CD4-positive, alpha-beta T cell treated with Interleukin-10 for 1 hour (primary cell): ENCODE data around the gene EML1.

Experiments
- DNase-seq: peaks from one replicate; pipeline ENCODE4 v3.0.0-alpha.2; 2020

EML1 gene

GRCh38 chr14:99831903-99832685 is 38.9 kb downstream of the EML1 start:
- no peak for DNase-seq

DNA sequence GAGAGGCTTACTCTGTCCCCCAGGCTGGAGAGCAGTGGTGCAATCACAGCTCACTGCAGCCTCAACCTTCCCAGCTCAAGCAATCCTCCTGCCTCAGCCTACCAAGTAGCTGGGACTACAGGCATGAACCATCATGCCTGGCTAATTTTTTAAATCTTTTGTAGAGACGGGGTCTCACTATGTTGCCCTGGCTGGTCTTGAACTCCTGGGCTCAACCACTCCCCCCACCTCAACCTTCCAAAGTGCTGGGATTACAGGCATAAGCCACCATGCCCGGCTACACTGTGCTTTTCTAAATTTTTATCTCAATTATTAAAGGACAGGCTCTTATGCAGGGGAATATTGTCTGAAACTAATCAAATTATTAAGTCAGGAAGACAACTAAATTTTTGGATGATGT is 44.6 kb downstream of the EML1 start:
- DNase-seq, result no peak

DNA sequence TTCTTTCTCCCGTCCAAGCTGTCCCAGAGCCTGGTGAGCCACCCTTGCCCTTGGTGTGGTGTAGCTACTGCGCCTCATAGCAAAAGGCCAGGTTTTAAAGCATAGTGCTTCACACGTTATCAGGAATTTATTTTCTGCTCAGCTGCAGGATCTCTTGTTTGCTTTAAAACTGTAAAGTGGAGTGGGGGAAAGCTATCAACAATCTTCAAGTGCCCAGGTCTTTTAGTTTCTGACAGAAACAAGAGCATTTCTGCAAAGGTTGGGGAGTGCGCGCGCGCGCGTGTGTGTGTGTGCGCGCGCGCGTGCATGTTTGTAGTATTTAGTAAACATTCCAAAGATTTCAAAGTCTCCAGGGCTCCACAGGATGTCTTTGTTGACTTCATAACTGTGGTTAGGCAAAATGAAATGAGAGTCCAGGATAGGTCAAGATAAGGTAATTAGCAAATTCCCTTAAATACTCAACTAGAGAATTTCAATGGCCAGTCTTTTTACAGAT is 45.5 kb downstream of the EML1 start:
- DNase-seq, result no peak

DNA sequence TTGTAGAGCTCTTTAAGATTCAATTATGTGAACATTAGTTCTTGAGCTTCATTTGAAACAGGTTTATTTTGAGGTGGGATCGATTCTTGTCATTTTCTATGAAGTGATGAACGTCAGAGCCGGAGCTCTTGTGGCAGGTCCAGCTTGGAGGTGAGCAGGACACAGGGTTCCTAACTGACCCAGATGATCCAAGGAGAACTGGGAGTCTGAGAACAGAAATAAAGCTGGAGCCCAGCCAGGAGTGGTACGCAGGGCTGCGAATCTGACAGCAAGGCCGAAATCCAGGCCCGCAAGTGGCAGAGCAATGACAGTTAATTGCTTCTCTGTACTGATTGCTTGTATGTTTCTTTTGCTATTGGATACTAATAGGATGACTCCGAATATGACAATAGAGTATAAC is 46.5 kb downstream of the EML1 start:
- no peak for DNase-seq

GRCh38 chr14:99840265-99840664 is 47.1 kb downstream of the EML1 start:
- DNase-seq, result no peak

DNA sequence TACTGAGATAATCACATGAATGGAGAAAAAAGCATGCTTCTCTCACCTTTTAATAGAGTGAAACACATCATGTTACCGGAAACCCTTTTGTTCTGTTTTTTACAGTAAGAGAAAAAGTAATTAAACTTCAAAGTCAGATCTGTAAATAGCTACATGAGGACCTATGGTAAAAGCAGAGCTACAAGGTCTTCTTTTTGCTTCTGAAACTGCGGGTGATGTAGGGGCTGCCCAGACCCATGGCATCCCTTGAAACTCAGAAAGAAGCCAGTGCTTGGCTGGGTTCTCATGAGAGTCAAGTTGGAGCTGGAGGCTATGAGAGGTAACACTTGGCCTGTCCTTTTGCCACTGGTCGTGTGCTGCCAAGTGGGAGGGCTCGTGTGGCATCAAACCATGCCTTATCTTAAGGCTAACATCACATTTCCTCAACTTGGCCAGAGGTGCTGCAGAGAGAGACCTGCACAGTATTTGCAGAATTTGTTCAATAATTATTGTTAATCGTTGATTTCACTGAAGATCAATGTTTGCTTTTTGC is 47.6 kb downstream of the EML1 start:
- DNase-seq, result no peak

DNA sequence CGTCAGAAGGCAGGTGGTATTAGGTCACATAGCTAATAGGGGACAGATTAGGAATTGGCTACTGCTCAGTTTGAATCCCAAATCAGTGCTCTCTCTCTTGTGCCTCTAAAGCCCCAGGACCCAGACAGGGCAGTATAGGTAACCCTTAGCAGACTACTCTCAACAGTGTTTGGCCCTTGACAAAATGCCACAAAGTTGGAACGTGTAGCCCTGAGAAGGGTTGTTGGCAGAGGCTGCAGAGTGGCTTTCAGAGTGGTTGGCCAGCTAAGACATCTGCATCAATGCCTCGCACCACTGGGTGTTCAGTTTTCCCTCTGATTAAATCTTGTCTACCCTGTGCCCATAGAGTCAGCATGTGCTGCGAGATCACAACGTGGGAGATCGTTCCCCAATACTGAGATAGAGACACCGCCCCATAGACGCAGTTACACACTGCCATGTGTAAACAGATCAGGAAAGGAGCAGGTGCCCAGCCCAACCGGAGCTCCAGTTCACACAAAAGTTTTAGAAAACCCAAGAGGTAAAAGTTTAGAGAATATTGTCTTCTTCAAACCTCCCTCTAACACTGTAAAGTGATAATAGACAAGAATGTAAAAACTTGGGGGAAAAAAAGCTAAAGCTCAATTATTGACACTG is 48.3 kb downstream of the EML1 start:
- no peak for DNase-seq

- no peak for DNase-seq
Observed at GRCh38 chr14:99842141-99842540, 48.9 kb downstream of the EML1 start.

DNA sequence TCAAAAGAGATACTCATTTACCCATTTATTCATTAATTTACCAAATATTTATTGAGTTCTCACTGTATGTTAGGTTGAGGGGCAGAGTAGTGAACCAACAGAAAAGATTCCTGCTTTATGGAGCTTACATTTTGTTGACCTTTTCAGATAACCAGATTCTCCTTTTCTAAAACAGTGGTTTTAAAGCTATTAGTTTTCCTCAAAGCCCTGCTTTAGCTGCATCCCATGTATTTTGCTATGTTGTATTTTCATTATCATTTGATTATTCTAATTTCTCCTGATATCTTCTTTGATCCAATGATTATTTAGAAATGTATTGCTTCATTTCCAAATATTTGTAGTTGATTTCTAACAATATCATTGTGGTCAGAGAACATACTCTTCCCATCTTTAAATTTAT is 53.6 kb downstream of the EML1 start:
- no peak for DNase-seq

- no peak for DNase-seq
Observed at GRCh38 chr14:99850709-99851108, 57.5 kb downstream of the EML1 start.

GRCh38 chr14:99852578-99852977 is 59.4 kb downstream of the EML1 start:
- DNase-seq, result no peak

- no peak for DNase-seq
Observed at GRCh38 chr14:99853206-99853605, 60.0 kb downstream of the EML1 start.

DNA sequence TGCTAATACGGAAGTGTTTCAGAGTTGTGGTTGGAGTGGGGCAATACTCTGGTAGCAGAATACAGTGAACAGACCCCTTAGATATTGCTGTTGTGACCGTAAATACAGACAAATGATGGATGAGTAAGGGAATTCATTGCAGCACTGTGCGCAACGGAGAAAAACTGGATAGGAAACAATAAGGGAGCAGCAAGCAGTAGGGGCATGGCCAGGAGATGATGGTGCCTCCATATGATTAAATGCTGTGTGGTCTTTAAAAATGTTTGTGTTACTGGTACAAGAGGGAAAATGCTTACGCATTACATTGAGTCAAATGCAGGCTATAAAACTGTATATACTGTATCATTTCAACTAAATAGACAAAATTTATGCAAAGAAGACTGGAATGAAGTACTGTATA is 61.6 kb downstream of the EML1 start:
- DNase-seq, result no peak

GRCh38 chr14:99855271-99855670 is 62.1 kb downstream of the EML1 start:
- no peak for DNase-seq

- DNase-seq, result no peak
Observed at GRCh38 chr14:99857551-99857950, 64.3 kb downstream of the EML1 start.

- no peak for DNase-seq
Observed at GRCh38 chr14:99860219-99860618, 67.0 kb downstream of the EML1 start.

DNA sequence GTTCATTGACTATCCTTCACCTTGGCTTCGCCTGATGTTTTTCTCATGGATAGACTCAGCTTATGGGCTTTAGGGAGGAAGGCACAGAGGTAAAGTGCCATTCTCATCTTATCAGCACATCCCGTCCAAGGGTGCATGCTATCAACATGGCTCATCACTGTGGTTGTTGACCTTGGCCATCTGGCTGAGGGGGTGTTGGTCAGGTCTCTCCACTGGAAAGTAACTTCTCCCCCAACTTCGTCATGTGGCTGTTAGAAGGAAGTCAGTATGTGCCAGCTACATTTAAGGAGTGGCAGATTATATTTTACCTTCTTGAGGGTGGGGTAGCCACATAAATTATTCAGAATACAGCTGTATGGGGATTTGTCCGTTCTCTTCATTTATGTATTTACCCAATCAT is 68.9 kb downstream of the EML1 start:
- DNase-seq, result no peak

DNA sequence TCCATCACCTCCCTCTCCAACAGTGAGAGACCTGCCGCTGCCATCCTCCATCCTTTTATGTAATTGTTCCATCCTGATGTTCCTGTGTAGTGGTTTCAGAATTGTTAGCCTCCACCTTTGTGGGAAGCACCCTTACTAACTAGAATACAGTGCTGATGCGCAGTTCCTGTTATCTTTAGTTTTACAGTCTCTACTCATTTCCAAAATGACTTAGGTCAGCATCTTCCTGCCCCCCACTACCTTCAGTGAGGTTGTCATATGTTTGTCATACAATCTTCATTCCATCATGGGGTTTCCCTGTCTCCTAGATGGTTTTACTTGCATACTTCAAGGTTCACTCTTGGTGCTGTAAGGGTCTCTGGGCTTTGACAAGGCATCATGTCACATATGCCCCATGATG is 69.8 kb downstream of the EML1 start:
- DNase-seq, result no peak

GRCh38 chr14:99865408-99865807 is 72.2 kb downstream of the EML1 start:
- DNase-seq, result no peak

- DNase-seq, result no peak
Observed at GRCh38 chr14:99870617-99871016, 77.4 kb downstream of the EML1 start.

DNA sequence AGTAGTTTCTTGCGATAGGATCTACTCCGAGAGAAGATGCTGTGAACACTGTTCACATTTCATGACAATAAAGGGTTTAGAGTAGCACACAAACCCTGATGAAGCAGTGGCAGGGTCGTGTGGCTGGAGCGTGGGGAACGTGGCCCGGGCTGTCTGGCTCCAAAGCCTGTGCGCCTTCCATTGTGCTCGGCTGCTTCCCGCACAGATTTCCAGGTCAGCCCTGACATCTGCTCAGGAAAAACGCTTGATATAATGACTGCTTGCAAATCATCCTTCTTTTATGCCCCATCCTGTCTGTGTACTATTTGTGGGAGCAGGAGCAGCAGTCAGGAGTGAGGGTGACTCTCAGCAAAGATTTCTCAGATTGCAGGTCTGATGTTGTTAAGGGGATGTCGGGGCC is 78.6 kb downstream of the EML1 start:
- no peak for DNase-seq

GRCh38 chr14:99872786-99873440 is 79.7 kb downstream of the EML1 start:
- DNase-seq, result no peak

DNA sequence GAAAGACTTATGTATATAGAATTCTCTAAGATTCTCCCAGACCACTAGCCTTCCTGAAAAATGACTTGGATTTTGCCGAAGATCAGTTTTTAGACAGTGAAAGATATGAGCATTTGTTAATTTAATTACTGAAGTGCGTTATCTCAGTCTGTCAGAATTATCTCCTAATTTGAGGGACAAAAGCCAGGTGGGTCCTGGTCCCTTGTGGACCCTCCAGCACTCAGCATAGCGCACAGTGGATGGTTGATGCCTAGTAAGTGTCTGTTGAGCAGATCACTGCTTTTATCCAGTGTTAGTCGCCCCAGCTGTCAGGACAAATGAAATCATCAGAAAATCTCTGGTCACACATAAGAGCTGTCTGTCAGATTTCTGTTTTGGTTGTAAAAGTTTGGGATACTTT is 80.4 kb downstream of the EML1 start:
- DNase-seq, result no peak

- DNase-seq, result no peak
Observed at GRCh38 chr14:99874306-99874705, 81.1 kb downstream of the EML1 start.
